CD14-positive monocyte (primary cell): ENCODE data around the gene PHYKPL. TPM values are rescaled to one million over a fixed set of nuclear protein-coding genes. Genes with fewer than 3 reads are reported as not detected.

Experiments used
- DNase-seq, 3 donors: peaks; one replicate each; pipeline ENCODE4 v3.0.0-alpha.2; 2011 to 2022
- H2AFZ ChIP-seq: 2 replicates; pipeline ENCODE4 v1.6.0; 2012; ENCODE audit warnings: mild to moderate bottlenecking, low read depth, low read length, inconsistent platforms; ENCODE audit not compliant: insufficient read depth, poor library complexity, severe bottlenecking
- H3K27ac ChIP-seq, 2 donors: 1 replicate in 1 of 2; 2 replicates in 1 of 2; pipeline ENCODE4 v1.5.1; 2012 to 2013; ENCODE audit warnings: low read length in 2 of 2, control low read depth in 1 of 2, inconsistent platforms in 1 of 2, low read depth in 1 of 2, mild to moderate bottlenecking in 1 of 2
- H3K27me3 ChIP-seq, 2 donors: one replicate each; pipeline versions ENCODE4 v1.6.0 to v1.6.1; 2011 to 2013; ENCODE audit warnings: low read length in 2 of 2; ENCODE audit not compliant: control insufficient read depth in 2 of 2, insufficient read depth in 2 of 2
- H3K36me3 ChIP-seq, 2 donors: replicated peaks in 1 of 2; 1 replicate in 1 of 2; 2 replicates in 1 of 2; pipeline versions ENCODE4 v1.5.1 to v1.6.1; 2012 to 2013; ENCODE audit warnings: low read length in 2 of 2, control low read depth in 1 of 2, inconsistent platforms in 1 of 2, mild to moderate bottlenecking in 1 of 2; ENCODE audit not compliant: insufficient read depth in 2 of 2, control insufficient read depth in 1 of 2
- H3K4me1 ChIP-seq, 2 donors: 1 replicate in 1 of 2; 2 replicates in 1 of 2; pipeline versions ENCODE4 v1.5.1 to v1.6.1; 2012 to 2013; ENCODE audit warnings: low read length in 2 of 2, control low read depth in 1 of 2, inconsistent platforms in 1 of 2, mild to moderate bottlenecking in 1 of 2, moderate library complexity in 1 of 2; ENCODE audit not compliant: insufficient read depth in 2 of 2, control insufficient read depth in 1 of 2
- H3K4me2 ChIP-seq: replicated peaks from 2 replicates; pipeline ENCODE3; 2012; ENCODE audit warnings: low read length, moderate library complexity, mild to moderate bottlenecking; ENCODE audit not compliant: poor library complexity, severe bottlenecking; ENCODE audit errors: extremely low read depth
- H3K4me3 ChIP-seq, 3 experiments: fragments of 200-600 bp in 1 of 3; sonication (generic) in 1 of 3; replicated peaks in 1 of 3; 1 replicate in 2 of 3; 2 replicates in 1 of 3; pipeline ENCODE4 v1.5.1; 2011 to 2013; ENCODE audit warnings: low read length in 3 of 3, mild to moderate bottlenecking in 3 of 3, control low read depth in 2 of 3, low read depth in 2 of 3, inconsistent platforms in 1 of 3, moderate library complexity in 1 of 3
- H3K79me2 ChIP-seq: 2 replicates; pipeline ENCODE4 v1.6.0; 2012; ENCODE audit warnings: mild to moderate bottlenecking, control low read depth, inconsistent platforms, low read length, moderate library complexity; ENCODE audit not compliant: insufficient read depth
- H3K9ac ChIP-seq: 2 replicates; pipeline ENCODE4 v1.6.0; 2017; ENCODE audit warnings: low read length, mild to moderate bottlenecking; ENCODE audit not compliant: insufficient read depth, poor library complexity, severe bottlenecking
- H3K9me3 ChIP-seq, 2 donors: replicated peaks in 1 of 2; 1 replicate in 1 of 2; 2 replicates in 1 of 2; pipeline versions ENCODE4 v1.5.1 to v1.6.1; 2012 to 2013; ENCODE audit warnings: low read length in 2 of 2, control low read depth in 1 of 2; ENCODE audit not compliant: control insufficient read depth in 1 of 2, insufficient read depth in 1 of 2
- H4K20me1 ChIP-seq: 2 replicates; pipeline ENCODE4 v1.6.0; 2012; ENCODE audit warnings: mild to moderate bottlenecking, low read length, control low read depth, moderate library complexity; ENCODE audit not compliant: insufficient read depth
- H3K27ac Mint-ChIP-seq, 7 donors: one replicate each; pipeline ENCODE4 v1.8.0; 2020; ENCODE audit warnings: mild to moderate bottlenecking in 7 of 7, mixed read lengths in 7 of 7, moderate library complexity in 6 of 7, inconsistent platforms in 2 of 7
- H3K27me3 Mint-ChIP-seq, 3 donors: one replicate each; pipeline ENCODE4 v1.8.0; 2021 to 2022; ENCODE audit warnings: low read depth in 3 of 3, mild to moderate bottlenecking in 3 of 3, mixed read lengths in 3 of 3, moderate library complexity in 3 of 3, inconsistent platforms in 1 of 3
- H3K36me3 Mint-ChIP-seq, 2 donors: one replicate each; pipeline ENCODE4 v1.8.0; 2020; ENCODE audit warnings: mixed read lengths in 2 of 2, inconsistent platforms in 1 of 2, mild to moderate bottlenecking in 1 of 2
- H3K4me1 Mint-ChIP-seq: one replicate; pipeline ENCODE4 v1.8.0; 2020; ENCODE audit warnings: mild to moderate bottlenecking, mixed read lengths
- H3K4me3 Mint-ChIP-seq, 2 donors: one replicate each; pipeline ENCODE4 v1.8.0; 2020; ENCODE audit warnings: mild to moderate bottlenecking in 2 of 2, mixed read lengths in 2 of 2, moderate library complexity in 1 of 2
- H3K9me3 Mint-ChIP-seq, 7 donors: one replicate each; pipeline ENCODE4 v1.8.0; 2020 to 2022; ENCODE audit warnings: mixed read lengths in 7 of 7, mild to moderate bottlenecking in 6 of 7, moderate library complexity in 6 of 7, inconsistent platforms in 2 of 7
- CTCF ChIP-seq: fragments of 200-600 bp; IDR thresholded peaks from one replicate; pipeline ENCODE4 v1.8.0; 2022; ENCODE audit warnings: antibody characterized with exemption, mild to moderate bottlenecking
- WGBS: methylation state at CpG from one replicate; pipeline ENCODE4 v1.1.5; 2013; ENCODE audit warnings: missing lambda C conversion rate; ENCODE audit not compliant: insufficient coverage; 5-methylcytosine and 5-hydroxymethylcytosine counted together
- intact Hi-C, 2 donors: fragments of 100-400 bp; cut with micrococcal nuclease; formaldehyde crosslinking; loops; one replicate each; pipeline versions ENCODE4 v1.15.0 to v1.15.1; 2023
- polyA plus RNA-seq, 3 donors: library from polyadenylated mRNA; depleted of rRNA in 1 of 3; unstranded in 2 of 3; stranded (reverse) in 1 of 3; fragments of 300-500 nt in 2 of 3; fragments of >200 nt in 1 of 3; fragmentation: Illumina TruSeq in 2 of 3; gene quantifications; 1 replicate in 2 of 3; 2 replicates in 1 of 3; pipeline ENCODE4 v1.2.3, GENCODE V29; 2012 to 2021

PHYKPL gene
- polyA plus RNA-seq, 3 donors = 39.2 to 199 (median 43.0) TPM

DNA sequence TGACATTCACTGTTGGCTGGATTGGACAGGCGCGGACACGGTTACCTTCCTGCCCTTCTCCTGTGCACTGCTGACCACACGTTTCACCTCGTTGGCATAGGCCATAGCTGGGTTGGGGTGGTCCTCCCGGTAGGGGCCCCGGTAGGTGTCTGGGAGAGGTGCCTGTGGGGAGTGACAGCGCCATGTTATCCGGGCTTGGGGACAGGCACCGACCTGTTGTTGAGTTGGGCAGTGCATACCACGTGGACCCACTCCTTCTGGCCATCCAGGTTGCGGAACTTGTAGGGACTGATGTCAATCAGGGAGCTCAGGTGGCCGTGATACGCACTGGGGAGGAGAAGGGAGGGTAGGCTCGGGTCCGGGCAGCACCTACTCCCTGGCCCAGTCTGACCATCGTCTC is 8.2 kb downstream of the PHYKPL start:
- peak overlapping the region in 2 of 7 donors; percentile 13 to 51 for H3K27ac Mint-ChIP-seq
- peaks cover 23% of the 10 kb centered on the region for H3K79me2 ChIP-seq
- peaks cover 30% of the 10 kb centered on the region for H3K4me1 Mint-ChIP-seq
- peaks cover 74 to 100% of the 10 kb centered on the region in 2 donors for H3K36me3 ChIP-seq
- H3K4me2 ChIP-seq = no peak overlapping the region
- DNase-seq = no peak
- peaks cover 9 to 15% of the 10 kb centered on the region in 2 donors for H3K4me1 ChIP-seq
- peaks cover 77 to 95% of the 10 kb centered on the region in 2 donors for H3K36me3 Mint-ChIP-seq
- H3K9me3 Mint-ChIP-seq = peaks cover 0 to 4% (median 0%) of the 10 kb centered on the region in 7 donors
- H3K27me3 Mint-ChIP-seq = peaks cover 0 to 5% (median 1%) of the 10 kb centered on the region in 3 donors
- TF ChIP-seq CTCF = no peak
- no peak overlapping the region for H3K4me3 ChIP-seq
- H2AFZ ChIP-seq = no peak overlapping the region
- intact Hi-C loops = no loop called here
- H3K9me3 ChIP-seq = no peaks in the 10 kb centered on the region
- WGBS = 96% methylated on average over 13 of the region's 17 CpGs
- no peak overlapping the region for H3K9ac ChIP-seq
- H4K20me1 ChIP-seq = peaks cover 97% of the 10 kb centered on the region
- H3K27me3 ChIP-seq = no peaks in the 10 kb centered on the region
- no peak overlapping the region for H3K4me3 Mint-ChIP-seq
- H3K27ac ChIP-seq = no peak overlapping the region

GRCh38 chr5:178223828-178224335 is 8.7 kb downstream of the PHYKPL start:
- Mint-ChIP-seq H3K9me3 (peaks cover 0 to 5% (median 0%) of the 10 kb centered on the region in 7 donors), H3K4me3 (no peak overlapping the region), H3K27ac (peak overlapping the region in 4 of 7 donors; percentile 22 to 51 (median 38)), H3K36me3 (peaks cover 77 to 95% of the 10 kb centered on the region in 2 donors), H3K27me3 (peaks cover 0 to 5% (median 1%) of the 10 kb centered on the region in 3 donors), H3K4me1 (peaks cover 29% of the 10 kb centered on the region)
- Histone ChIP-seq H3K4me3 (no peak overlapping the region), H3K9ac (no peak overlapping the region), H3K27ac (no peak overlapping the region), H3K79me2 (peaks cover 20% of the 10 kb centered on the region), H3K36me3 (peaks cover 71 to 99% of the 10 kb centered on the region in 2 donors), H3K4me2 (no peak overlapping the region), H2AFZ (no peak overlapping the region), H4K20me1 (peaks cover 91% of the 10 kb centered on the region), H3K4me1 (peaks cover 9 to 15% of the 10 kb centered on the region in 2 donors), H3K9me3 (no peaks in the 10 kb centered on the region), H3K27me3 (no peaks in the 10 kb centered on the region)
- intact Hi-C loops = no loop called here
- no peak for TF ChIP-seq CTCF
- no peak for DNase-seq
- 96% methylated on average over 13 of the region's 13 CpGs for WGBS
